Trophoblast cell (in vitro differentiated cells and primary cell): ENCODE measurements around the gene NFKB2.

Experiments used
- DNase-seq, 2 donors: peaks; one replicate each; pipeline ENCODE4 v3.0.0-alpha.2; 2016
- H2AFZ ChIP-seq: 2 replicates; pipeline ENCODE4 v1.6.1; 2013; ENCODE audit warnings: low read length, moderate library complexity, mild to moderate bottlenecking; ENCODE audit not compliant: insufficient read depth, poor library complexity
- H2AK5ac ChIP-seq: 2 replicates; pipeline ENCODE4 v1.6.1; 2013; ENCODE audit warnings: mild to moderate bottlenecking, low read length
- H2BK120ac ChIP-seq: 2 replicates; pipeline ENCODE4 v1.6.1; 2013; ENCODE audit warnings: low read length, mild to moderate bottlenecking, moderate library complexity; ENCODE audit not compliant: insufficient read depth, poor library complexity
- H2BK12ac ChIP-seq: 2 replicates; pipeline ENCODE4 v1.6.1; 2013; ENCODE audit warnings: mild to moderate bottlenecking, low read length, moderate library complexity
- H2BK5ac ChIP-seq: 2 replicates; pipeline ENCODE4 v1.6.1; 2013; ENCODE audit warnings: low read length, low read depth, moderate library complexity, mild to moderate bottlenecking; ENCODE audit not compliant: poor library complexity
- H3K14ac ChIP-seq: 2 replicates; pipeline ENCODE4 v1.6.1; 2013; ENCODE audit warnings: mild to moderate bottlenecking, low read length
- H3K18ac ChIP-seq: 2 replicates; pipeline ENCODE4 v1.6.1; 2013; ENCODE audit warnings: mild to moderate bottlenecking, low read length
- H3K23ac ChIP-seq: 2 replicates; pipeline ENCODE4 v1.6.1; 2013; ENCODE audit warnings: low read length
- H3K27ac ChIP-seq: 2 replicates; pipeline ENCODE4 v1.5.1; 2013; ENCODE audit warnings: low read depth, mild to moderate bottlenecking, inconsistent platforms, low read length, moderate library complexity
- H3K27me3 ChIP-seq: 2 replicates; pipeline ENCODE4 v1.6.1; 2013; ENCODE audit warnings: inconsistent platforms, mild to moderate bottlenecking, low read length, moderate library complexity; ENCODE audit not compliant: insufficient read depth
- H3K36me3 ChIP-seq, 2 experiments: 1 replicate in 1 of 2; 2 replicates in 1 of 2; pipeline ENCODE4 v1.6.1; 2013; ENCODE audit warnings: low read length in 2 of 2, mild to moderate bottlenecking in 2 of 2, moderate library complexity in 1 of 2; ENCODE audit not compliant: insufficient read depth in 2 of 2, control insufficient read depth in 1 of 2
- H3K4ac ChIP-seq: 2 replicates; pipeline ENCODE4 v1.6.1; 2013; ENCODE audit warnings: low read depth, mild to moderate bottlenecking, low read length, moderate library complexity
- H3K4me1 ChIP-seq, 2 experiments: 1 replicate in 1 of 2; 2 replicates in 1 of 2; pipeline ENCODE4 v1.6.1; 2013; ENCODE audit warnings: low read length in 2 of 2, mild to moderate bottlenecking in 2 of 2, moderate library complexity in 1 of 2; ENCODE audit not compliant: insufficient read depth in 2 of 2, control insufficient read depth in 1 of 2
- H3K4me2 ChIP-seq: 2 replicates; pipeline ENCODE4 v1.6.1; 2013; ENCODE audit warnings: inconsistent platforms, mild to moderate bottlenecking, low read length, moderate library complexity
- H3K4me3 ChIP-seq: 2 replicates; pipeline ENCODE4 v1.5.1; 2013; ENCODE audit warnings: mild to moderate bottlenecking, low read depth, low read length, inconsistent platforms
- H3K79me1 ChIP-seq: one replicate; pipeline ENCODE4 v1.6.1; 2013; ENCODE audit warnings: low read length
- H3K79me2 ChIP-seq: 2 replicates; pipeline ENCODE4 v1.6.1; 2013; ENCODE audit warnings: low read length, mild to moderate bottlenecking; ENCODE audit not compliant: control insufficient read depth, insufficient read depth, poor library complexity
- H3K9ac ChIP-seq: 2 replicates; pipeline ENCODE4 v1.6.1; 2013; ENCODE audit warnings: mild to moderate bottlenecking, low read length
- H3K9me3 ChIP-seq: 2 replicates; pipeline ENCODE4 v1.6.1; 2013; ENCODE audit warnings: low read depth, mild to moderate bottlenecking, control low read depth, inconsistent platforms, low read length; ENCODE audit not compliant: insufficient read depth
- H4K12ac ChIP-seq: 2 replicates; pipeline ENCODE4 v1.6.1; 2013; ENCODE audit warnings: low read depth, mild to moderate bottlenecking, low read length, moderate library complexity
- H4K8ac ChIP-seq: 2 replicates; pipeline ENCODE4 v1.6.1; 2013; ENCODE audit warnings: low read depth, mild to moderate bottlenecking, low read length, moderate library complexity
- H4K91ac ChIP-seq: one replicate; pipeline ENCODE4 v1.6.1; 2013; ENCODE audit warnings: low read depth, mild to moderate bottlenecking, low read length, moderate library complexity
- WGBS: extraction: QIAGEN DNeasy Blood & Tissue Kit; methylation state at CpG from one replicate; pipeline ENCODE4 v1.1.7; 2013; ENCODE audit warnings: missing lambda C conversion rate; ENCODE audit not compliant: insufficient read length, insufficient coverage; ENCODE audit errors: extremely low coverage; 5-methylcytosine and 5-hydroxymethylcytosine counted together

Gene NFKB2

DNA sequence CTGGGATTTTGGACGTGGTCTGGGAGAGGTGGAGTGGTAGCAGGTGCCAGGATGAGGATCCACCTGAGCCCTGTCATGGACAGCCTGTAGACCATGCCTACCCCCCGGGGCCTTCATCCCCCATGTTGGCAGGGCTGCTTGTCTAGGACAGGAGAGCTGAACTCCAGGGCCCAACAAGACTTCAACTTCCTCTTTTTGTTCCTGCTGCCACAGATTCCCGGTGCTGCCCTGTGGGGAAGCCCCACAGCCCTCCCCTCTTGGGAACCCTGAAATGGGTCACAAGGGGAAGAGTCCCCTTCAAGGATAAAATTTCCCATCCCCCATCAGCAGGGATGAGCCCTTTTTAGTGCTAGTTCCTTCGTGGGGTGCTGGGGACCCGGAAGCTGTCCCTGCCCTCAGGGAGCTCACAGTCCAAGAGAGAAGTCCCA lies 38.1 kb downstream of the NFKB2 start:
- no peak overlapping the region for H4K12ac ChIP-seq
- no peaks in the 10 kb centered on the region for H3K9me3 ChIP-seq
- no peak for DNase-seq
- no peak overlapping the region for H4K8ac ChIP-seq
- peaks cover 4% of the 10 kb centered on the region for H3K79me2 ChIP-seq
- no peak overlapping the region for H3K18ac ChIP-seq
- H3K4me2 ChIP-seq: no peak overlapping the region
- H3K79me1 ChIP-seq: peaks cover 6% of the 10 kb centered on the region
- no CpG with 5 or more reads among the region's 5 CpGs for WGBS
- H3K23ac ChIP-seq: no peak overlapping the region
- H2BK120ac ChIP-seq: no peak overlapping the region
- no peak overlapping the region for H3K27ac ChIP-seq
- no peak overlapping the region for H3K14ac ChIP-seq
- no peak overlapping the region for H2AFZ ChIP-seq
- no peak overlapping the region for H2AK5ac ChIP-seq
- H4K91ac ChIP-seq: no peak overlapping the region
- H2BK5ac ChIP-seq: no peak overlapping the region
- no peak overlapping the region for H3K9ac ChIP-seq
- no peaks in the 10 kb centered on the region for H3K36me3 ChIP-seq
- H2BK12ac ChIP-seq: no peak overlapping the region
- H3K4ac ChIP-seq: no peak overlapping the region
- no peaks in the 10 kb centered on the region for H3K27me3 ChIP-seq
- H3K4me3 ChIP-seq: no peak overlapping the region
- H3K4me1 ChIP-seq: peaks cover 10 to 24% of the 10 kb centered on the region in 2 experiments

DNA sequence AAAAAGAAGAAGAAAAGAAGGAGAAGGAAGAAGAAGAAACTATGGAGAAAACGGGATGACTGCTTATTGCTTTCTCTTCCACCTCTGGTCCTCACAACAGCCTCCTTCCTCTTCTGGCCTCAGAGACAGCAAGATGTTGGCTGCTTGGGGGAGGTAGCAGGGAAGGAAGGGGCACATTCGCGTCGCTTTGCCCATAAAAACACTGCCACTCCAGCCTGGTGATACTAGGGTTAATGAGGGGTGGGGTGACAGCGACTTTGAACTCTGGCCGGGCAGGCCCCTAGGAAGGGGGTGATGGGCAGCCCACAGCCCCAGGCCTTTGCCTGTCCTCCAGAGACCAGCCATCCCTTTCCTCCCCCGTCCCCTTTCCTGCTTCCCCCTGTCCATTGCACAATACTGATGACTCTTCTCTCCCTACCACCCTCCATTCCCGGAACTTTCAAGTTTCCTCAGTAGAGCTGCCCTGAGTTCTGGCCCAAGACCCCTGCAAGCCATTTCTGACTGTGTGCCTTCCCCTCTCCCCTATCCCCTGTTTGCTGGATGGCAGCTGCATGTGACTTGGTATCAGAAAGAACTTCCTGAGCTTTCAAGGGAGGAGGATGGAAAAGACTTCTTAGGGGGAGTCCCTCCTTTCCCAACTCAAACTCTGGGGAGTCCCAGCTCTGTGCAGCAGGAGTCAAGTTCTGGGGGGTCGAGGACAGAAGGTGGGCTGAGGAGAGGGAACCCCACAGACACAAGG lies 39.1 kb downstream of the NFKB2 start:
- Histone ChIP-seq H3K4me1 (peaks cover 10 to 21% of the 10 kb centered on the region in 2 experiments), H2BK12ac (no peak overlapping the region), H4K91ac (no peak overlapping the region), H3K4me3 (no peak overlapping the region), H3K23ac (no peak overlapping the region), H2BK120ac (no peak overlapping the region), H3K9ac (no peak overlapping the region), H3K27me3 (no peaks in the 10 kb centered on the region), H2AK5ac (no peak overlapping the region), H3K79me2 (peaks cover 4% of the 10 kb centered on the region), H3K14ac (no peak overlapping the region), H3K9me3 (no peaks in the 10 kb centered on the region), H3K27ac (no peak overlapping the region), H2AFZ (peak overlapping the region; percentile 62), H3K79me1 (peaks cover 6% of the 10 kb centered on the region), H2BK5ac (no peak overlapping the region), H4K8ac (peak overlapping the region; percentile 10), H3K18ac (no peak overlapping the region), H3K36me3 (no peaks in the 10 kb centered on the region), H3K4ac (no peak overlapping the region), H4K12ac (no peak overlapping the region), H3K4me2 (no peak overlapping the region)
- WGBS: no CpG with 5 or more reads among the region's 9 CpGs
- no peak for DNase-seq

DNA sequence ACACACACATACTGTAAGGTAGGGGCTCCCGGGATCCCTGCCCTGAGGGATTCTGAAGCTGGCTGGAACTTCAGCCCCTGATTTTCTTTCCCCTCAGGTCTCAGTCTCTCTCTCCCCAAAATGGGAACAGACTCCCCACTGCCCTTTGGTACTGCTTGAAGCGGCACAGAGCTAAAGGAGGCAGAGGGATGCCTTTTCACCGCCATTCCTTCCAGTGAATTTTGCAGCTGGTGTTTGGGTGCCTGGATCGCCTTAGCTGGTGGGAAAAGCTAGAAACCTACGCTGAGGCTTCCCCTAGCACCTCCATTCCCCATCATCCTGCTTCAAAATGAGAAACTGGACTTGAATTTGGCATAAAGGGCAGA lies 39.6 kb downstream of the NFKB2 start:
- no peak overlapping the region for H2BK5ac ChIP-seq
- H4K12ac ChIP-seq: no peak overlapping the region
- H3K18ac ChIP-seq: no peak overlapping the region
- H2AK5ac ChIP-seq: no peak overlapping the region
- H3K4me1 ChIP-seq: peaks cover 10 to 21% of the 10 kb centered on the region in 2 experiments
- H3K4ac ChIP-seq: no peak overlapping the region
- H3K27ac ChIP-seq: no peak overlapping the region
- no peaks in the 10 kb centered on the region for H3K9me3 ChIP-seq
- H3K4me2 ChIP-seq: no peak overlapping the region
- H4K91ac ChIP-seq: no peak overlapping the region
- no peaks in the 10 kb centered on the region for H3K27me3 ChIP-seq
- H3K4me3 ChIP-seq: no peak overlapping the region
- H3K9ac ChIP-seq: no peak overlapping the region
- H3K14ac ChIP-seq: no peak overlapping the region
- H2BK12ac ChIP-seq: no peak overlapping the region
- H2AFZ ChIP-seq: peak overlapping the region; percentile 62
- no peaks in the 10 kb centered on the region for H3K36me3 ChIP-seq
- no CpG with 5 or more reads among the region's 5 CpGs for WGBS
- H3K79me2 ChIP-seq: peaks cover 4% of the 10 kb centered on the region
- DNase-seq: no peak
- H2BK120ac ChIP-seq: no peak overlapping the region
- H3K23ac ChIP-seq: no peak overlapping the region
- H4K8ac ChIP-seq: peak overlapping the region; percentile 10
- H3K79me1 ChIP-seq: peaks cover 6% of the 10 kb centered on the region

DNA sequence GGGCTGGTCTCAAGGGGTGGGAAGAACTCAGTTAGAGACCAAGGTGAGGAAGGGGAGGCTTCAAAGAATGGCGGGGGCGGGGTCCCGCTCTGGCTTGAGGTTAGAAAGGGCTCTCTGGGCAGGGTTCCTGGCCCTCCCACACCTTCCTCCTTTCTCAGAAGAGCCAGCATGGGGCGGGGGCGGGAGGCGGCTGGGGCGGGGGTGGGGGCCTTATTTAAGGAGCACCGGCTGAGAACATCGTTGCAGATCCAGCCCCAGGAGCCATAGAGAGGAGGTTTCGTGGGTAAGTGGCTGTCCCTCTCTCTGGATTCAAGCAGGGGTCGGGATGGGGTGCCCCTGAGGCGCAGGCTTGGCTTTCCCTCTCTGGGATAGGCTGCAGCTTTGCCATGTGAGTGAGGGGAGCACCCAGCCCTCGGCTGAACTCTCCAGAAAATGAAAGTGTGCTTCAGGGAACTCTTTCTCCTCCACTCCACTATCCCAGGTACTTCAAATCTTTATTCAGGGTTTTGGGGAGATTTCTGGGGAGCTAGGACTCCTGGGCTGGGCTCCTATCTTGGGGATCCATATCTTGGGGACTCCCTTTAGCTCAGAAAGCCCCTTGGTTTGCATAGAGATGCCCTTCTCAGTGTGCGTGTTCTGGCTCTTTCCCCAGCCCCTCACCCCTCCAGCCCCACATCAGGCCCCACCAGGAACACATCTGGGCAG lies 40.2 kb downstream of the NFKB2 start:
- WGBS: no CpG with 5 or more reads among the region's 14 CpGs
- H2AFZ ChIP-seq: no peak overlapping the region

More for the DNA sequence above, 40.2 kb downstream of the NFKB2 start:
- no peak overlapping the region for H2AK5ac ChIP-seq
- H3K9ac ChIP-seq: no peak overlapping the region
- H3K79me2 ChIP-seq: peaks cover 4% of the 10 kb centered on the region
- H3K14ac ChIP-seq: no peak overlapping the region
- no peak overlapping the region for H2BK120ac ChIP-seq
- peak overlapping the region; percentile 30 for H4K8ac ChIP-seq
- H3K27ac ChIP-seq: no peak overlapping the region
- H4K91ac ChIP-seq: peak overlapping the region; percentile 15
- no peak overlapping the region for H3K23ac ChIP-seq
- H3K79me1 ChIP-seq: peaks cover 6% of the 10 kb centered on the region
- no peak overlapping the region for H4K12ac ChIP-seq
- no peaks in the 10 kb centered on the region for H3K27me3 ChIP-seq
- DNase-seq: no peak
- peaks cover 10 to 21% of the 10 kb centered on the region in 2 experiments for H3K4me1 ChIP-seq
- H2BK12ac ChIP-seq: no peak overlapping the region
- no peak overlapping the region for H2BK5ac ChIP-seq
- H3K4ac ChIP-seq: no peak overlapping the region
- H3K9me3 ChIP-seq: no peaks in the 10 kb centered on the region
- no peak overlapping the region for H3K4me2 ChIP-seq
- H3K4me3 ChIP-seq: no peak overlapping the region
- no peaks in the 10 kb centered on the region for H3K36me3 ChIP-seq
- H3K18ac ChIP-seq: no peak overlapping the region
